ENCODE measurements around the gene CALN1.

Gene CALN1

GRCh38 chr7:72325561-72325960, 86.6 kb downstream of the CALN1 start:
- DNase-seq (ENCODE audit: low spot score) = no peak

GRCh38 chr7:72321637-72322036, 90.5 kb downstream of the CALN1 start:
- no peak for DNase-seq (ENCODE audit: low spot score)

GRCh38 chr7:72321081-72321480, 91.1 kb downstream of the CALN1 start:
- no peak for DNase-seq (ENCODE audit: low spot score)

- no peak for DNase-seq (ENCODE audit: low spot score)
Observed at GRCh38 chr7:72317341-72317740, 94.8 kb downstream of the CALN1 start.

- no peak for DNase-seq (ENCODE audit: low spot score)
Observed at GRCh38 chr7:72316148-72316547, 96.0 kb downstream of the CALN1 start.

GRCh38 chr7:72313906-72314305, 98.2 kb downstream of the CALN1 start:
- no peak for DNase-seq (ENCODE audit: low spot score)

GRCh38 chr7:72310301-72310700, 101.8 kb downstream of the CALN1 start:
- no peak for DNase-seq (ENCODE audit: low spot score)

GRCh38 chr7:72309476-72309875, 102.7 kb downstream of the CALN1 start:
- DNase-seq (ENCODE audit: low spot score) = no peak

- DNase-seq (ENCODE audit: low spot score) = no peak
Observed at GRCh38 chr7:72308986-72309385, 103.2 kb downstream of the CALN1 start.

GRCh38 chr7:72307566-72307965, 104.6 kb downstream of the CALN1 start:
- no peak for DNase-seq (ENCODE audit: low spot score)

GRCh38 chr7:72298912-72299311, 113.2 kb downstream of the CALN1 start:
- no peak for DNase-seq (ENCODE audit: low spot score)

- DNase-seq (ENCODE audit: low spot score) = no peak
Observed at GRCh38 chr7:72298091-72298490, 114.0 kb downstream of the CALN1 start.

- DNase-seq (ENCODE audit: low spot score) = no peak
Observed at GRCh38 chr7:72297636-72298035, 114.5 kb downstream of the CALN1 start.

GRCh38 chr7:72292794-72293193, 119.3 kb downstream of the CALN1 start:
- DNase-seq (ENCODE audit: low spot score) = no peak

- no peak for DNase-seq (ENCODE audit: low spot score)
Observed at GRCh38 chr7:72292118-72292517, 120.0 kb downstream of the CALN1 start.

GRCh38 chr7:72286519-72286918, 125.6 kb downstream of the CALN1 start:
- DNase-seq (ENCODE audit: low spot score) = no peak

GRCh38 chr7:72283309-72283708, 128.8 kb downstream of the CALN1 start:
- DNase-seq (ENCODE audit: low spot score) = no peak

GRCh38 chr7:72281308-72281707, 130.8 kb downstream of the CALN1 start:
- DNase-seq (ENCODE audit: low spot score) = no peak

- no peak for DNase-seq (ENCODE audit: low spot score)
Observed at GRCh38 chr7:72279203-72279602, 132.9 kb downstream of the CALN1 start.

- no peak for DNase-seq (ENCODE audit: low spot score)
Observed at GRCh38 chr7:72278550-72278949, 133.6 kb downstream of the CALN1 start.

GRCh38 chr7:72275382-72276070, 136.6 kb downstream of the CALN1 start:
- no peak for DNase-seq (ENCODE audit: low spot score)

- DNase-seq (ENCODE audit: low spot score) = no peak
Observed at GRCh38 chr7:72272479-72272878, 139.7 kb downstream of the CALN1 start.

- DNase-seq (ENCODE audit: low spot score) = no peak
Observed at GRCh38 chr7:72268796-72269195, 143.3 kb downstream of the CALN1 start.

GRCh38 chr7:72268090-72268489, 144.0 kb downstream of the CALN1 start:
- DNase-seq (ENCODE audit: low spot score) = no peak

Data from AG08396 (cell line).